PC-9 (cell line): ENCODE data around the gene SYAP1. TPM values are rescaled to one million over a fixed set of nuclear protein-coding genes. Genes with fewer than 3 reads are reported as not detected.
A peak's percentile ranks its signal among the peaks of the same experiment; 100 is the strongest.

Experiments used
- BruUV-seq: library from RNA; stranded (reverse); fragments of 400-500 nt; replicated peaks from 2 replicates; lab custom pipeline; 2021; lab: Mats Ljungman, UMichigan
- CTCF ChIA-PET: fragments of 300-600 bp; sonication (Branson Sonifier 250); formaldehyde crosslinking; loops from one replicate; lab custom pipeline; 2022; ENCODE audit warnings: antibody characterized with exemption; lab: Charles Lee
- POLR2A ChIA-PET: fragments of 300-600 bp; sonication (Branson Sonifier 250); formaldehyde crosslinking; loops from one replicate; lab custom pipeline; 2022; ENCODE audit warnings: antibody characterized with exemption; ENCODE audit not compliant: unreplicated experiment; lab: Charles Lee
- DNase-seq, 2 experiments: peaks; one replicate each; pipeline versions ENCODE4 v3.0.0 to v3.0.0-alpha.2; 2015 to 2022; ENCODE audit warnings: mixed read lengths in 1 of 2
- H2AFZ ChIP-seq: fragments of 200-600 bp; sonication (generic); 2 replicates; pipeline ENCODE4 v1.8.1; 2017; ENCODE audit warnings: antibody characterized with exemption
- H3F3A ChIP-seq: fragments of 200-600 bp; sonication (generic); 2 replicates; pipeline ENCODE4 v1.8.1; 2017; ENCODE audit warnings: antibody characterized with exemption, mild to moderate bottlenecking, low read depth; ENCODE audit not compliant: insufficient read depth
- H3K27ac ChIP-seq: fragments of 200-600 bp; sonication (generic); 2 replicates; pipeline ENCODE4 v1.6.1; 2016; ENCODE audit warnings: mixed run types
- H3K27me3 ChIP-seq: fragments of 200-600 bp; sonication (generic); 2 replicates; pipeline ENCODE4 v1.6.1; 2016; ENCODE audit warnings: low read depth, mixed run types; ENCODE audit not compliant: insufficient read depth
- H3K36me3 ChIP-seq: fragments of 200-600 bp; sonication (generic); 2 replicates; pipeline ENCODE4 v1.6.1; 2016; ENCODE audit warnings: low read depth, mixed run types
- H3K4me1 ChIP-seq: fragments of 200-600 bp; sonication (generic); replicated peaks from 2 replicates; pipeline ENCODE4 v1.6.1; 2016; ENCODE audit warnings: mixed run types; ENCODE audit not compliant: insufficient read depth
- H3K4me2 ChIP-seq: fragments of 200-600 bp; sonication (generic); 2 replicates; pipeline ENCODE4 v1.6.1; 2017; ENCODE audit warnings: mixed run types
- H3K4me3 ChIP-seq: fragments of 200-600 bp; sonication (generic); 2 replicates; pipeline ENCODE4 v1.6.1; 2016; ENCODE audit warnings: mixed run types
- H3K79me2 ChIP-seq: fragments of 200-600 bp; sonication (generic); 2 replicates; pipeline ENCODE4 v1.6.1; 2017; ENCODE audit warnings: low read depth, mixed run types
- H3K9me2 ChIP-seq: fragments of 200-600 bp; sonication (generic); 2 replicates; pipeline ENCODE4 v1.8.1; 2017; ENCODE audit warnings: mild to moderate bottlenecking; ENCODE audit not compliant: insufficient read depth
- H3K9me3 ChIP-seq: fragments of 200-600 bp; sonication (generic); 2 replicates; pipeline ENCODE4 v1.8.1; 2016; ENCODE audit warnings: low read depth; ENCODE audit not compliant: insufficient read depth
- H4K20me1 ChIP-seq: fragments of 200-600 bp; sonication (generic); 2 replicates; pipeline ENCODE4 v1.8.1; 2017; ENCODE audit not compliant: insufficient read depth
- EZH2 ChIP-seq: fragments of 200-600 bp; sonication (generic); IDR thresholded peaks from 2 replicates; pipeline ENCODE4 v1.8.0; 2017; ENCODE audit warnings: antibody characterized with exemption, low read depth
- intact Hi-C: fragments of 100-400 bp; cut with micrococcal nuclease; formaldehyde crosslinking; loops from one replicate; pipeline ENCODE4 v1.10.0; 2022; ENCODE audit not compliant: unreplicated experiment
- total RNA-seq: library from RNA; stranded (reverse); gene quantifications from 2 replicates; pipeline ENCODE4 v1.2.3, GENCODE V29; 2021
- TF ChIP-seq, protein P1 (sequence below): fragments of 200-600 bp; sonication (generic); conservative IDR thresholded peaks from 2 replicates; pipeline ENCODE4 v1.6.1; 2017; ENCODE audit warnings: mixed run types, antibody characterized with exemption, mild to moderate bottlenecking, moderate library complexity

Gene SYAP1
- total RNA-seq, 1 experiment from 2014 or later: 41.2 TPM

DNA sequence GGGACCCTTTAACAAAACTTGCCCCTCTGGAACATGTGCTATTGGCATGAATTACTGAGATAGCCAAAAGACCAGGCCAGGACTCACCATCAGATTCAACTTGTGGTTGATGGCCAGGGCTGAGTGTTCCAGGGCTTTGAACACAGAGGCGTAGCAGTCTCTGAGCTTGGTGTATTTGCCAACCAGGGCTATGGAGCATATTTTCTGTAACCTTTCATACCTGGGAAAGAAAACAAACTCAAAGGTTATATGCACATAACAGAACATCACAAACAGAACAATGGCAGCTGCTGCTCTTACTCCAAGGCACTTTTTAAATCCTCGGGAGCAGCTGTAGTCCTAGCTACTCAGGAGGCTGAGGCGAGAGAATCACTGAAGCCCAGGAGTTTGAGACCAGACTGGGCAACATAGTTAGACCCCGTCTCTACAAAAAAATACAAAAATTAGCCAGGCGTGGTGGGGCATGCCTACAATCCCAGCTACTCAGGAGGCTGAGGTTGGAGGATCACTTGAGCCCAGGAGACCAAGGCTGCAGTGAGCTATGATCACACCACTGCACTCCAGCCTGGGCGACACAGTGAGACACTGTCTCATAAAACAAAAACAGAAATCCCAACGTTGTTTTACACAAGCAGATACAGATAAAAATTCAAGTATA, 36.3 kb upstream of the SYAP1 start:
- H4K20me1 ChIP-seq: no peaks in the 10 kb centered on the region
- TF ChIP-seq EZH2: no peak
- TF ChIP-seq, protein P1, sequence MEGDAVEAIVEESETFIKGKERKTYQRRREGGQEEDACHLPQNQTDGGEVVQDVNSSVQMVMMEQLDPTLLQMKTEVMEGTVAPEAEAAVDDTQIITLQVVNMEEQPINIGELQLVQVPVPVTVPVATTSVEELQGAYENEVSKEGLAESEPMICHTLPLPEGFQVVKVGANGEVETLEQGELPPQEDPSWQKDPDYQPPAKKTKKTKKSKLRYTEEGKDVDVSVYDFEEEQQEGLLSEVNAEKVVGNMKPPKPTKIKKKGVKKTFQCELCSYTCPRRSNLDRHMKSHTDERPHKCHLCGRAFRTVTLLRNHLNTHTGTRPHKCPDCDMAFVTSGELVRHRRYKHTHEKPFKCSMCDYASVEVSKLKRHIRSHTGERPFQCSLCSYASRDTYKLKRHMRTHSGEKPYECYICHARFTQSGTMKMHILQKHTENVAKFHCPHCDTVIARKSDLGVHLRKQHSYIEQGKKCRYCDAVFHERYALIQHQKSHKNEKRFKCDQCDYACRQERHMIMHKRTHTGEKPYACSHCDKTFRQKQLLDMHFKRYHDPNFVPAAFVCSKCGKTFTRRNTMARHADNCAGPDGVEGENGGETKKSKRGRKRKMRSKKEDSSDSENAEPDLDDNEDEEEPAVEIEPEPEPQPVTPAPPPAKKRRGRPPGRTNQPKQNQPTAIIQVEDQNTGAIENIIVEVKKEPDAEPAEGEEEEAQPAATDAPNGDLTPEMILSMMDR: no peak
- ChIA-PET POLR2A (no interaction called here), CTCF (no interaction called here)
- no peak for DNase-seq
- no peaks in the 10 kb centered on the region for H3K9me2 ChIP-seq
- H3K4me1 ChIP-seq: no peaks in the 10 kb centered on the region
- no peaks in the 10 kb centered on the region for H3K36me3 ChIP-seq
- no peaks in the 10 kb centered on the region for H3F3A ChIP-seq
- BruUV-seq: no TSS peak
- no peak overlapping the region for H3K4me3 ChIP-seq
- no peaks in the 10 kb centered on the region for H3K79me2 ChIP-seq
- no peaks in the 10 kb centered on the region for H3K27me3 ChIP-seq
- H2AFZ ChIP-seq: no peak overlapping the region
- H3K4me2 ChIP-seq: no peak overlapping the region
- H3K9me3 ChIP-seq: no peaks in the 10 kb centered on the region
- no peak overlapping the region for H3K27ac ChIP-seq
- intact Hi-C loops: no loop called here

DNA sequence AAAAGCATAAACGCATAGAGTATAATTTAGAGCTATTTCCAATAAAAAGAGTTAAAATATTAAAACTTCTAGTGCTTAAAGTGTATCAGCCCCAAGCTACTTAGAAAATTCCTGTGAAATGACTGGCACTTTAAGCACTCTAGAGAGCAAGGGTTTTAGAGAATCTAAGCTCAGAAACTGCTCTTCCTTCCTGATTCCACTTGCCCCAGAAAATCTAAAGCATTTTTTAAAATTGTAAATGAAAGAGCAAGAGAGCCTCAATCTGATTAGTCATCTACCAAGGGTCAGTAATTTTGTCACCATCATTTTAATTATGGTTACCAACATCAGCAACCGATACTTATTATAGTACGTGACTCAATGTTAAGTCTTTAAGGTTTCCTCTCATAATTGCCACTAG, 31.9 kb upstream of the SYAP1 start:
- intact Hi-C loops: no loop called here
- Histone ChIP-seq H3K27ac (no peak overlapping the region), H3K9me3 (no peaks in the 10 kb centered on the region), H3K4me1 (no peaks in the 10 kb centered on the region), H3K36me3 (no peaks in the 10 kb centered on the region), H3K4me3 (no peak overlapping the region), H3K79me2 (no peaks in the 10 kb centered on the region), H3K4me2 (no peak overlapping the region), H3K27me3 (no peaks in the 10 kb centered on the region), H2AFZ (no peak overlapping the region), H4K20me1 (no peaks in the 10 kb centered on the region), H3K9me2 (no peaks in the 10 kb centered on the region), H3F3A (no peaks in the 10 kb centered on the region)
- TF ChIP-seq, protein P1: no peak
- no peak for TF ChIP-seq EZH2
- no TSS peak for BruUV-seq
- ChIA-PET POLR2A (no interaction called here), CTCF (no interaction called here)
- no peak for DNase-seq

DNA sequence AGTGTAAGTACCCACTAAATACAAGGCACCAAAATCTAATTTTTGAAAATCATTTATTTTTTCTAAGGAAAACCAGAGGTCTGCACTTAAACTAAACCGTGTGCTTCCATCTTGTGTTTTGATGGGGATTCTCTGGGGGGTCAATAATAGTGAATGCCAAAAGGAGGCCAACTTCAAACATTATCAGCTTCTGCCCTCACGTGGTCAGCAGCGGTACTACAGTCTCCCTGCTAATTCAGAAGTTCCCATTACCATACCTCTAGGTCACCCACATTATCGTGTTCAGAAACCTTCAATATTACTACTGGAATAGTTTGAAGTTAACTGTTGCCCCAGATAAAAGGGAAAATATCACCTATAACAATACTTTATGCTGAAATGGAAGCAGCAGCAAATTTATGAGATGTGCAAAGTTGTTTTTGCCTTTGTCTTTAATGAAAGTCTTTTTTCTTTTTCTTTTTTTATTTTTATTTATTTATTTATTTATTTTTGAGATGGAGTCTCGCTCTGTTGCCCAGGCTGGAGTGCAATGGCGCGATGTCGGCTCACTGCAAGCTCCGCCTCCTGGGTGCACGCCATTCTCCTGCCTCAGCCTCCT, 24.2 kb upstream of the SYAP1 start:
- no peaks in the 10 kb centered on the region for H3F3A ChIP-seq
- no peak overlapping the region for H2AFZ ChIP-seq
- no peaks in the 10 kb centered on the region for H3K9me3 ChIP-seq
- ChIA-PET CTCF (no interaction called here), POLR2A (interaction anchor here (0.6 kb wide), 1 partner anchor 929 kb away, joined by 3 read pairs; no protein-coding TSS in a partner anchor)
- no peak overlapping the region for H3K27ac ChIP-seq
- peak; percentile 45 to 51 for DNase-seq
- no peaks in the 10 kb centered on the region for H3K36me3 ChIP-seq
- no peaks in the 10 kb centered on the region for H3K4me1 ChIP-seq
- TF ChIP-seq, protein P1: peak; percentile 93
- no peak for TF ChIP-seq EZH2
- no TSS peak for BruUV-seq
- no peaks in the 10 kb centered on the region for H3K9me2 ChIP-seq
- no peaks in the 10 kb centered on the region for H4K20me1 ChIP-seq
- no peaks in the 10 kb centered on the region for H3K27me3 ChIP-seq
- H3K4me2 ChIP-seq: no peak overlapping the region
- H3K79me2 ChIP-seq: no peaks in the 10 kb centered on the region
- no peak overlapping the region for H3K4me3 ChIP-seq
- intact Hi-C loops: loop anchor here (5.0 kb wide), 1 partner anchor 1008 kb away; no protein-coding TSS in a partner anchor
